Naive B cell (primary cell): ENCODE data around the gene MID2. TPM values are rescaled to one million over a fixed set of nuclear protein-coding genes. Genes with fewer than 3 reads are reported as not detected.

Experiments
- ATAC-seq, 2 donors: fragments of 150-1000 bp; cut with Tn5 transposase; 2 replicates each; pipeline ENCODE4 v1.10.0; 2021; ENCODE audit warnings: low read depth in 2 of 2, mild to moderate bottlenecking in 2 of 2, moderate library complexity in 2 of 2
- DNase-seq: peaks from one replicate; pipeline ENCODE4 v3.0.0; 2022
- H3K27ac Mint-ChIP-seq, 6 donors: one replicate each; pipeline ENCODE4 v1.8.0; 2020 to 2022; ENCODE audit warnings: mild to moderate bottlenecking in 6 of 6, mixed read lengths in 6 of 6, moderate library complexity in 5 of 6, inconsistent platforms in 2 of 6
- H3K27me3 Mint-ChIP-seq, 3 donors: one replicate each; pipeline ENCODE4 v1.8.0; 2021 to 2022; ENCODE audit warnings: mixed read lengths in 3 of 3, mild to moderate bottlenecking in 1 of 3
- H3K36me3 Mint-ChIP-seq, 2 donors: one replicate each; pipeline ENCODE4 v1.8.0; 2020 to 2022; ENCODE audit warnings: mixed read lengths in 2 of 2, inconsistent platforms in 1 of 2, mild to moderate bottlenecking in 1 of 2
- H3K4me1 Mint-ChIP-seq, 3 donors: one replicate each; pipeline ENCODE4 v1.8.0; 2020 to 2022; ENCODE audit warnings: mixed read lengths in 3 of 3, inconsistent platforms in 1 of 3, mild to moderate bottlenecking in 1 of 3, moderate library complexity in 1 of 3
- H3K4me3 Mint-ChIP-seq, 8 donors: one replicate each; pipeline ENCODE4 v1.8.0; 2020 to 2022; ENCODE audit warnings: mild to moderate bottlenecking in 8 of 8, mixed read lengths in 8 of 8, moderate library complexity in 8 of 8, inconsistent platforms in 2 of 8
- H3K9me3 Mint-ChIP-seq, 7 donors: one replicate each; pipeline ENCODE4 v1.8.0; 2020 to 2022; ENCODE audit warnings: mixed read lengths in 7 of 7, mild to moderate bottlenecking in 5 of 7, inconsistent platforms in 2 of 7, moderate library complexity in 1 of 7
- polyA plus RNA-seq, 6 donors: library from polyadenylated mRNA; unstranded; fragments of 300-500 nt; fragmentation: Illumina TruSeq; gene quantifications; one replicate each; pipeline ENCODE4 v1.2.3, GENCODE V29; 2021; ENCODE audit warnings: low read depth in 6 of 6

The MID2 gene
- polyA plus RNA-seq, 6 donors from 2014 or later: 0.31 to 1.7 (median 0.70) TPM; not detected in 1

DNA sequence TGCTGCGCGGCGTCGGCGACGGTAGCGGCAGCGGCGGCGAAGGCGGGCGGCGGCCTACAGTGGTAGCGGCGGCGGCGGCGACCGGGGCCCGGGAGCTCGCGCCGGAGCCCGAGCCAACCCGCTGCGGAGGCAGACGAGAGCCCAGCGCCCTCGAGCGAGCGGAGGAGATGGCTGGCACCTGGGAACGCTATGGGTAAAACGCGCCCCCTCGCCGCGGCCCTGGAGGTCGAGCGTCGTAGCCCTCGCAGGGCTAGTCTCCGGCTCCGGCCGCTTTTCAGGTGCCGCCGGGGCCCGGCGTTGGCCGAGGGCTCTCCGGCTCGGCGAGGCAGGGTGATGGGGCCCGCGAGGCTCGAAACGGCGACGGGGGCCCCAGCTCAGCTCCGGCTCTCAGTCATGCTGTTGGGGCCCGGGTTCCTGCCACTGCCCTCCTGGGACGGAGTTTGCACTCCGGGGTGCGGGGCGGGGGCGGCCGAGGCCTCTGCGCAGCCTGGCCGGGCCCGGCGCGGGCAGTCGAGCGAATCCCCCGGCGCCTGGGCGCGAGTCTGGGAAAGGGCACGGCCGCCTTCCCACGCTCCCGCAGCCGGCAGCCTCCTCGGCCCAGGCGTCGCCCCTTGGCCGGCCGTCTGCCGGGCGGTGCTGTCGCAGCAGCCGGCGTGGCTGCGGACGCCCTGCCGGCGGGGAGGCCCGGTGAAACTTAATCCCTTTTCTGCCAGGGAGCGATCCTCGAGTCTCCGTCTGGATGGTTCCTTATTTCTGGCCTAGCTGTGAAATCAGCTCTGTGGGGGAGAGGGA lies 768 bp downstream of the MID2 start:
- peaks cover 0 to 6% (median 0%) of the 10 kb centered on the region in 7 donors for H3K9me3 Mint-ChIP-seq
- peaks cover 9 to 10% (median 10%) of the 10 kb centered on the region in 3 donors for H3K4me1 Mint-ChIP-seq
- H3K27ac Mint-ChIP-seq: peak overlapping the region in 2 of 6 donors; percentile 65 to 69
- ATAC-seq: peak; percentile 70 to 75
- no peaks in the 10 kb centered on the region for H3K36me3 Mint-ChIP-seq
- peak overlapping the region; percentile 65 to 84 (median 76) for H3K4me3 Mint-ChIP-seq
- H3K27me3 Mint-ChIP-seq: peaks cover 23 to 48% (median 47%) of the 10 kb centered on the region in 3 donors
- DNase-seq: peak; percentile 3

DNA sequence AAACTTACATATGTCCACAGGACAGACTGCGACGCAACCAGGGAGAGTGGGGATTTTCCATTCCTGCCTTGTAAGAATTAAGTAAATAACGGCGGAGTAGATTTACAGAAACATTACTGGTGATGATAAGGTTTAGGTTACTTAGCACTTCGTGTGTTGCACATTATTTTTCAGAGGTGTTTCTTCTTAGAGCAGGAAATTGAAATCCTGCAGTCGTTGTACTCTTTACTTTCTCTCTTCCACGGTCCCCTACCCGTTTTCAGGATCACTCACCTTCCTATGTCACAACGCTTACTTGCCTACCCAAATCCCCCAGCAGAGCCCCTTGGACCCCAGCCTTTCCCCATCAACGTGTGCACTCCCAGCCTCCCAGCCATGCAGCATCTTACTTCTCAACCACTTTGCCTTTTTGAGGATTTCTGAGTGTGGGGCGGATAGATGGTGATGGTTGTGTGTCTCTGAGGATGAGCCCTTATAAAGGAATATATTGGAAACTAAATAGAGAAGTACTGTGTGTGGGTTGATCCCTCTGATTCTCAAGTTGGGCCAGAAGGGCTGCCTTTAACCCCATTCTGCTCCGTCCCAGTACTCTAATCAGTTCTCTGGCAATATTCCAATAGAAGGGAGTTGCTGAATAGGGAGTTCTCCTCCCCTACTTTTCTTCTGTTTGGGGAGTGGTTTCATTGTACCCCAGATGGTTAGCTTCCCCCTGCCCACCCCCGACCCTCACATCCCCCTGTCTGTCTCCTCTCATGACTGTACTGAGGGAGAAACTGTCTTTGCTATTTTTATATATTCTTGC lies 1.6 kb downstream of the MID2 start:
- DNase-seq (no peak), ATAC-seq (no peak)
- peak overlapping the region; percentile 44 to 84 (median 74) for H3K4me3 Mint-ChIP-seq
- H3K9me3 Mint-ChIP-seq: peaks cover 0 to 6% (median 0%) of the 10 kb centered on the region in 7 donors
- H3K27me3 Mint-ChIP-seq: peaks cover 25 to 48% (median 47%) of the 10 kb centered on the region in 3 donors
- H3K4me1 Mint-ChIP-seq: peaks cover 9 to 10% (median 10%) of the 10 kb centered on the region in 3 donors
- peak overlapping the region in 3 of 6 donors; percentile 52 to 69 (median 65) for H3K27ac Mint-ChIP-seq
- H3K36me3 Mint-ChIP-seq: no peaks in the 10 kb centered on the region

DNA sequence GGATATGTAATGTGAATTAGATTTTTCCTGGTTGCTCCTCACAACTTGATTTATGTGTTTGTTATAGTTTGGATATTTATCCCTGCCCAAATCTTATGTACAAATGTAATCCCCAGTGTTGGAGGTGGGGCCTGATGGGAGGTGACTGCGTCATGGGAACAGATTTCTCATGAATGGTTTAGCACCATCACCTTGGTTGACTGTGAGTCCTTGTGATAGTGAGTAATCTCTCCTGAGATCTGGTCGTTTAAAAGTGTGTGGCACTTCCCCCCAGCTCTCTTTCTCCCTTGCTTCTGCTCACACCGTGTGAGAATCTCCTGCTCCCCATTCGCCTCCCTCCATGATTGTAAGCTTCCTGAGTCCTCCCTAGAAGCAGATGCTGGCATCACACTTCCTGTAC lies 2.2 kb downstream of the MID2 start:
- Mint-ChIP-seq H3K36me3 (no peaks in the 10 kb centered on the region), H3K9me3 (peaks cover 0 to 6% (median 0%) of the 10 kb centered on the region in 7 donors), H3K4me1 (peaks cover 9 to 10% (median 10%) of the 10 kb centered on the region in 3 donors), H3K27me3 (peaks cover 27 to 48% (median 47%) of the 10 kb centered on the region in 3 donors), H3K27ac (no peak overlapping the region), H3K4me3 (peak overlapping the region in 2 of 8 donors; percentile 29 to 73)
- DNase-seq (no peak), ATAC-seq (no peak)

DNA sequence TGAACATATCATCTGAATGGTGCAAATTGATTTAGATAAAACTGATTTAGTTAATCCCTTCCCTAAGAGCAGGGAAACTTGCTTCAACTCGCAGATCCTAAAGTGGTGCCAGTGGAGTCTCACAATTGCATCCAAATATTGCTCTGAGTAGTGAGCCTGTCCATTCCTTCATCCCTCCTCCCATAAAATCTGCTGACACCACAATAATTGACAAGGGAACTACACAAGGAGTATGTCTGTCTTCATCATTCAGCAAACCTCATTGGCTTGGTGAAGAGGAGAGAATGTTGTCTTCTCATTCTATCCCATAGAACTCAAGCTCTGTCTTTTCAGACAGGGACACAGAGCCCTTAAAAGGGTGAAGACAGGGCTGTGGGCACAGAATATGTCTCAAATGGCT lies 4.2 kb downstream of the MID2 start:
- Mint-ChIP-seq H3K4me1 (peaks cover 9 to 10% (median 10%) of the 10 kb centered on the region in 3 donors), H3K27ac (no peak overlapping the region), H3K36me3 (no peaks in the 10 kb centered on the region), H3K27me3 (peaks cover 26 to 34% (median 31%) of the 10 kb centered on the region in 3 donors), H3K9me3 (peaks cover 0 to 6% (median 0%) of the 10 kb centered on the region in 7 donors), H3K4me3 (no peak overlapping the region)
- DNase-seq: no peak
- no peak for ATAC-seq

DNA sequence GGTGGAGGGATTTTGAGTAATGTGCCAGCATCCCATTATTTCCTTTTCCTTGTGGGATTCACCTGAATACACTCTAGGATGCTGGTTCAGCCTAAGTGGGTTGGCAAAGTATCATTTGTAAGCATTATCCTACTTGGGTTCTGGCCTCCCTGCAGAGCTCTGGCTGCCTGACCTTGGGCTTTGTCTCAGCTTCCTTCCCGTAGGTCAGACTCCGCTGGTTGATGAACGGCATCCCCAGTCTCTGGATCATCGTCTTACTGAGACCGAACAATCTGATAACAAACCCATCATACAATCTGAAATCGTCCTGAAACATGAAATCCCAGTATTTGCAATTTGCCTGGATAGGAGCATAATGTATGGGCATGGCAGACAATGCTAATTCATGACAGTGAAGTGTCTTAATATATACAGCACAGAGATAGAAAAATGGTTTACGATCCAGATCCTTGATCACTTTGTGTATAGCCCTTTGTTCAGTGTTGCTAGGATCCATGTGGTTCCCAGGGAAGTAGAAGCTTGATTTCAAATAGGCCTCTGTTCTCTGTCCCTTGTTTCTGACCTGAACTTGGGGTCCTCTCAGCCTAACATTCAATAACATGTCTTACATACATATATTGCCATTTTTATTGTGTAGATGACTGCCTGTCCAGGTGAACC lies 5.5 kb downstream of the MID2 start:
- Mint-ChIP-seq H3K27ac (no peak overlapping the region), H3K9me3 (peaks cover 0 to 6% (median 0%) of the 10 kb centered on the region in 7 donors), H3K27me3 (peaks cover 25 to 31% (median 26%) of the 10 kb centered on the region in 3 donors), H3K4me1 (peaks cover 4 to 7% (median 5%) of the 10 kb centered on the region in 3 donors), H3K4me3 (no peak overlapping the region), H3K36me3 (no peaks in the 10 kb centered on the region)
- ATAC-seq (no peak), DNase-seq (no peak)

DNA sequence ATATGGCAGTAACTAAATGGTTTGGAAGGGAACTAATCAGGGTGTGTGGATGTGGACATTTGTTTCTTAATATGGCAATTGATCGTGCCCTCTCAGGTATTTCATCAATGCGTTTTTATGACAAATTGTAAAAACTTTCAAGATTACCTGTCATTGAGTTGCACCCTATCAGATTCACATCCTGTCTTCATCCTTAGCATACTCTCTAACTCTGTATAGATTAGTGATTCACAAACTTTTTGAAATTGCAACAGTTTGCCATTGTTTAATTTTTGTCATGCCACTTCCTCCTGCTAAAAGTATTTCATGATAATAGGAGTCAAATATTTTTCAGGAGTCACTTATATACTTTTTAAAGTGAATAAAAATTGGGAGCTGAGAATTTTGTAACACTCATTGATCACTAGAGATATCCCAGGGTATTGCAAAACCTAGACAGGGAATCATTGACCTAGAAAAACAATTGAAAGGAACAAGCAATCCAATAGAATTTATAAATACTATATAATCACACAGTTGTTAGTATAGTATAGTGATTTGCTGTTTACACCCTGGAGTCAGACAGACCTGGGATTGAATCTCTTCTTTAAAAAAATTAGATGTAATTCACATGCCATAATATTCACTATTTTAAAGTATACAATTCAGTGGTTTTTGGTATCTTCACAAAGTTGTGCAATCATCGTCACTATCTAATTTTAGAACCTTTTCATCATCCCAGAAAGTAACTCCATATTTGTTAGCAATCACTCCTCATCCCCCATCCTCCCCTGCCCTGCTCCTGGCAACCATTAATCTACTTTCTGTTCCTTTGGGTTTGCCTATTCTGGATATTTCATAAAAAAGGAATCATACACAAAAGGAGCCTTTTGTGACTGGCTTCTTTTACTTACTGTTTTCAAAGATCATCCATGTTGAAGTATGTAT lies 8.9 kb downstream of the MID2 start:
- no peaks in the 10 kb centered on the region for H3K9me3 Mint-ChIP-seq
- H3K27ac Mint-ChIP-seq: no peak overlapping the region
- H3K4me1 Mint-ChIP-seq: no peaks in the 10 kb centered on the region
- DNase-seq (no peak), ATAC-seq (no peak)
- H3K4me3 Mint-ChIP-seq: no peak overlapping the region
- peaks cover 17 to 26% (median 19%) of the 10 kb centered on the region in 3 donors for H3K27me3 Mint-ChIP-seq
- H3K36me3 Mint-ChIP-seq: no peaks in the 10 kb centered on the region

DNA sequence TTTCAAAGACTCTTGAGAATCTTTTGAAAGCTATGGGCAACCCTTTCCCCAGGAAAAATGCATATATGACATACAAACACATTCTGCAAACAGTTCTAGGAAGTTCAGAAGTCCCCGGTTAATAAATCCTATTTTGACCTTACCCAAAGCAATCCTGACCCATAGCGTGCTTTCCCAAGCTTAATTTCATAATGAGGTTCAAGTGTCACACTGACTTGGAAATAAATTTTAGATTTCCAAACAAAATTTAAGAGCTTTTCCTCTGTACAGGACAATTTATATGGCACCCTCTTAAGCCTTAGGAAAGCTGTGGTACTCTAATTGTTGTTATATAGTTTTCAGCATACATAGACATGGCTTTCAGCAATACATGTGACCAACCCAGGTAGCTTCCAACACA lies 11.3 kb downstream of the MID2 start:
- Mint-ChIP-seq H3K36me3 (no peaks in the 10 kb centered on the region), H3K27me3 (peaks cover 17 to 23% (median 18%) of the 10 kb centered on the region in 3 donors), H3K4me3 (no peak overlapping the region), H3K9me3 (no peaks in the 10 kb centered on the region), H3K27ac (no peak overlapping the region), H3K4me1 (no peaks in the 10 kb centered on the region)
- DNase-seq (no peak), ATAC-seq (no peak)

DNA sequence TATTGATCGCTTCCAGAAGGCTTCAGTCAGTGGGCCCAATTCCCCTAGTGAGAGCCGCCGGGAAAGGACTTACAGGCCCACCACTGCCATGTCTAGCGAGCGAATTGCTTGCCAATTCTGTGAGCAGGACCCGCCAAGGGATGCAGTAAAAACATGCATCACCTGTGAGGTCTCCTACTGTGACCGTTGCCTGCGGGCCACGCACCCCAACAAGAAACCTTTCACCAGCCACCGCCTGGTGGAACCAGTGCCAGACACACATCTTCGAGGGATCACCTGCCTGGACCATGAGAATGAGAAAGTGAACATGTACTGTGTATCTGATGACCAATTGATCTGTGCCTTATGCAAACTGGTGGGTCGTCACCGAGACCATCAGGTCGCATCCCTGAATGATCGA lies 15.3 kb downstream of the MID2 start:
- ATAC-seq: no peak
- Mint-ChIP-seq H3K9me3 (no peaks in the 10 kb centered on the region), H3K27ac (no peak overlapping the region), H3K36me3 (no peaks in the 10 kb centered on the region), H3K27me3 (peaks cover 9 to 17% (median 11%) of the 10 kb centered on the region in 3 donors), H3K4me3 (no peak overlapping the region), H3K4me1 (no peaks in the 10 kb centered on the region)
- no peak for DNase-seq

DNA sequence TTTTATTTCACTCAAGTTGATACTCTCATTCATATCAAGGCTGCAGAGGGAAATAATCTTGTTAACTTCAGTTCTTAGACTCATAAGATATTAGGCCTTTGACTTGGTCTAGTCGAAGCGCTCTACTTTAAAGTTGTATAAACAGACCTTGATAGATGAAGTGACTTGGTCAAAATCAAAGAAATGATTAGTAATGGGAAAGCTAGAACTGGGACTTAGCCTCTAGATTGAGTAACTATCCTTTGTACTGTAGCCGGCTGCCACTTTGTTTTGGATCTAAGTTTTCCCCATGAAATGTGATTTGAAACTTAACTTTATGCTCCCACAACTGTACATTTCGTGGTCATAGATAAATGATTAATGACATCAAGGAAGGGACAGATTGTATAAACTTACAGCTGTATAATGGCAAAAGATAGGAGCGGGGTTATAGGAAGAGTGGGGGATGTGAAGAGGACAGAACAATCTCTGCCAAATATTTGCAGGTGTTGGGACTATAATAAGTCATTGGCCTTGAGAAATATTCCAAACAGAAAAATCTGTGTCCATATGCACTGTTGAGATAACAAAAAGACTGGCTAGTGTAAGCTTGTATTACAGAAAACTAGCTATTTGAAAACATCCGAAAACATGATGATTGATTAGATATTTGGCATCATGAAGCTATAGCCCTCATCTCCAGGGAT lies 17.2 kb downstream of the MID2 start:
- peaks cover under 1 to 8% (median 6%) of the 10 kb centered on the region in 3 donors for H3K27me3 Mint-ChIP-seq
- no peaks in the 10 kb centered on the region for H3K36me3 Mint-ChIP-seq
- DNase-seq: no peak
- no peak overlapping the region for H3K27ac Mint-ChIP-seq
- H3K9me3 Mint-ChIP-seq: no peaks in the 10 kb centered on the region
- H3K4me3 Mint-ChIP-seq: no peak overlapping the region
- no peaks in the 10 kb centered on the region for H3K4me1 Mint-ChIP-seq
- no peak for ATAC-seq

DNA sequence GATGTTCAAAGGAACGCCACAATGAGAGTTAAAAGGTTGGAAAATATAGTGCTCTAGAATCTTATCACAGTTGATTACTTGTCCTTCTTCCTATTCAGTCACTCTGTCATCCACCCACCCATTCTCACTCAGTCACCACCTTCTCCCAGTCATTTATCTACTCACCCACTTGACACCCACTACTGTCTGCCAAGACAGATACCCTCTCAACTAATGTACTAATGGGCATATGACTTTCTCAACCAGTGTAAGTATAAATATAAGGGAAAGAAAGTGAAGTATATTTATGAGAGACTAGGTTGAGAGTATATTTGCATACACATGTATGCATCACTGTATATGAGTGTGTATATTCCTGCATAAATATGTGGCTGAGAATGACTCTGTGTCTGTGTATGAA lies 20.0 kb downstream of the MID2 start:
- DNase-seq (no peak), ATAC-seq (no peak)
- H3K9me3 Mint-ChIP-seq: no peaks in the 10 kb centered on the region
- H3K36me3 Mint-ChIP-seq: no peaks in the 10 kb centered on the region
- H3K4me3 Mint-ChIP-seq: no peak overlapping the region
- no peaks in the 10 kb centered on the region for H3K4me1 Mint-ChIP-seq
- H3K27ac Mint-ChIP-seq: no peak overlapping the region
- H3K27me3 Mint-ChIP-seq: peaks cover 0 to 5% (median 0%) of the 10 kb centered on the region in 3 donors

DNA sequence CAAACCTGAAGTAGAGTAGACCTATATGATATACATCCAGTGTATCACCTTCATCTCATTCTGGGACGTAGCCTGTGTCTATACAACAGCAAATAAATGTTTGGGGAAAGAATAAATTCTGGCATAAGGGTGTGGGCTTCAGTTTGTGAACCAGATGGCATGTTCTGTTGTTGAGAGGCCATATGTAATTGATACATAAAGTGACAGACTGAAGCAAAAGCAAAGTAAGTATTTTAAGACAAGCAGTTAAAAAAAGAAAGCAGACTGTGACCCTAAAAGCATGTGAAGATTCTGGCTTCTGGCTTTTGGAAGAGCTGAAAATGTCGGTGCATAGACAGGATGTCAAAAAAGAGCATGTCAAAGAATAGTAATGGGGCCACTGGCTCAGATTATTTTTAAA lies 22.9 kb downstream of the MID2 start:
- no peak overlapping the region for H3K4me3 Mint-ChIP-seq
- H3K4me1 Mint-ChIP-seq: no peaks in the 10 kb centered on the region
- H3K36me3 Mint-ChIP-seq: no peaks in the 10 kb centered on the region
- ATAC-seq (no peak), DNase-seq (no peak)
- H3K9me3 Mint-ChIP-seq: peaks cover 0 to 5% (median 0%) of the 10 kb centered on the region in 7 donors
- peaks cover 7 to 15% (median 8%) of the 10 kb centered on the region in 3 donors for H3K27me3 Mint-ChIP-seq
- H3K27ac Mint-ChIP-seq: no peak overlapping the region
